NB4 (cell line): ENCODE data around the gene RAI14.

Experiments used
- CTCF ChIP-seq: IDR thresholded peaks from one replicate; pipeline ENCODE4 v1.5.1; 2012; ENCODE audit warnings: low read depth, low read length
- MAX ChIP-seq: IDR thresholded peaks from 2 replicates; pipeline ENCODE4 v1.6.1; 2011; ENCODE audit warnings: low read depth, low read length
- MYC ChIP-seq: IDR thresholded peaks from 2 replicates; pipeline ENCODE4 v1.6.1; 2011; ENCODE audit warnings: low read depth, low read length
- POLR2A ChIP-seq: IDR thresholded peaks from 2 replicates; pipeline ENCODE4 v1.6.1; 2011; ENCODE audit warnings: mild to moderate bottlenecking; ENCODE audit not compliant: insufficient read length; ENCODE audit errors: extremely low read depth

GRCh38 chr5:34835664-34836063, 179.5 kb downstream of the RAI14 start:
- TF ChIP-seq CTCF (no peak), POLR2A (no peak), MAX (no peak), MYC (no peak)
